OCI-LY3 (cell line): ENCODE results near the gene BCR.

Source experiments
- H2AFZ ChIP-seq: fragments of 200-600, 300-600 bp; shearing (Covaris generic); 2 replicates; pipeline ENCODE4 v1.6.0; 2014; ENCODE audit warnings: antibody characterized with exemption, low read depth, low read length
- H3K27ac ChIP-seq: fragments of 200-600, 300-600 bp; sonication (generic); 2 replicates; pipeline ENCODE4 v1.5.1; 2014; ENCODE audit warnings: mild to moderate bottlenecking, low read length, moderate library complexity, mixed read lengths
- H3K27me3 ChIP-seq: fragments of 200-600, 300-600 bp; sonication (generic); 2 replicates; pipeline ENCODE4 v1.6.1; 2014; ENCODE audit warnings: low read depth, low read length, mixed read lengths
- H3K36me3 ChIP-seq: fragments of 200-600, 300-600 bp; sonication (generic); replicated peaks from 2 replicates; pipeline ENCODE3; 2014; ENCODE audit warnings: low read depth, low read length, mixed read lengths
- H3K4me1 ChIP-seq: fragments of 300-600, 200-600 bp; sonication (generic); 2 replicates; pipeline ENCODE4 v1.6.1; 2014; ENCODE audit warnings: low read length, mixed read lengths
- H3K4me2 ChIP-seq: fragments of 200-600, 300-600 bp; sonication (generic); 2 replicates; pipeline ENCODE4 v1.6.1; 2014; ENCODE audit warnings: low read length, mixed read lengths
- H3K4me3 ChIP-seq: fragments of 300-600, 200-600 bp; sonication (generic); 2 replicates; pipeline ENCODE4 v1.5.1; 2014; ENCODE audit warnings: antibody characterized with exemption, mild to moderate bottlenecking, low read length, moderate library complexity
- H3K79me2 ChIP-seq: fragments of 300-600, 200-600 bp; shearing (Covaris generic); 2 replicates; pipeline ENCODE4 v1.6.1; 2014; ENCODE audit warnings: mild to moderate bottlenecking, low read length, mixed read lengths
- H3K9ac ChIP-seq: fragments of 300-600, 200-600 bp; shearing (Covaris generic); 2 replicates; pipeline ENCODE4 v1.6.0; 2014; ENCODE audit warnings: mild to moderate bottlenecking, low read length, moderate library complexity
- H3K9me3 ChIP-seq: fragments of 200-600, 300-600 bp; shearing (Covaris generic); 2 replicates; pipeline ENCODE4 v1.6.1; 2014; ENCODE audit warnings: low read length, mixed read lengths; ENCODE audit not compliant: insufficient read depth
- H4K20me1 ChIP-seq: fragments of 200-600, 300-600 bp; sonication (generic); 2 replicates; pipeline ENCODE4 v1.6.1; 2016; ENCODE audit warnings: low read length, mixed read lengths; ENCODE audit not compliant: insufficient read depth
- CTCF ChIP-seq: fragments of 200-600, 300-600 bp; sonication (generic); IDR thresholded peaks from 2 replicates; pipeline ENCODE4 v1.5.1; 2014; ENCODE audit warnings: antibody characterized with exemption, low read length, low read depth
- EZH2phosphoT487 ChIP-seq: fragments of 200-600 bp; shearing (Covaris generic); IDR thresholded peaks from 2 replicates; pipeline ENCODE4 v1.6.1; 2018; ENCODE audit warnings: antibody characterized with exemption, mixed run types, low read depth

BCR gene

GRCh38 chr22:23240639-23241389 is 60.5 kb downstream of the BCR start:
- H3K27me3 ChIP-seq, result no peaks in the 10 kb centered on the region
- H3K9ac ChIP-seq, result no peak overlapping the region
- H3K36me3 ChIP-seq, result no peaks in the 10 kb centered on the region
- H3K4me2 ChIP-seq, result no peak overlapping the region
- no peak overlapping the region for H2AFZ ChIP-seq
- no peaks in the 10 kb centered on the region for H3K9me3 ChIP-seq
- H3K27ac ChIP-seq, result no peak overlapping the region
- H4K20me1 ChIP-seq, result no peaks in the 10 kb centered on the region; the same call in 1 of the 2 replicates
- H3K4me1 ChIP-seq, result peaks cover 4% of the 10 kb centered on the region; the same call in 1 of the 2 replicates
- no peak for TF ChIP-seq EZH2phosphoT487
- TF ChIP-seq CTCF, result peak; percentile 40; the same call in 1 of the 2 replicates
- no peak overlapping the region for H3K4me3 ChIP-seq
- no peaks in the 10 kb centered on the region for H3K79me2 ChIP-seq

- Histone ChIP-seq H3K79me2 (no peaks in the 10 kb centered on the region), H3K27me3 (no peaks in the 10 kb centered on the region), H3K4me1 (peaks cover 4% of the 10 kb centered on the region; the same call in 1 of the 2 replicates), H3K9ac (no peak overlapping the region), H3K9me3 (no peaks in the 10 kb centered on the region), H3K4me2 (no peak overlapping the region), H4K20me1 (no peaks in the 10 kb centered on the region; the same call in 1 of the 2 replicates), H3K4me3 (no peak overlapping the region), H3K27ac (no peak overlapping the region), H2AFZ (no peak overlapping the region), H3K36me3 (no peaks in the 10 kb centered on the region)
- no peak for TF ChIP-seq EZH2phosphoT487
- no peak for TF ChIP-seq CTCF
These were observed 61.5 kb downstream of the BCR start for GRCh38 chr22:23241562-23242472.

GRCh38 chr22:23242473-23243001 is 62.2 kb downstream of the BCR start:
- Histone ChIP-seq H3K36me3 (no peaks in the 10 kb centered on the region), H3K9ac (no peak overlapping the region), H3K4me1 (peaks cover 4% of the 10 kb centered on the region; the same call in 1 of the 2 replicates), H3K4me3 (no peak overlapping the region), H4K20me1 (no peaks in the 10 kb centered on the region; the same call in 1 of the 2 replicates), H3K79me2 (no peaks in the 10 kb centered on the region), H2AFZ (no peak overlapping the region), H3K27me3 (no peaks in the 10 kb centered on the region), H3K9me3 (no peaks in the 10 kb centered on the region), H3K27ac (no peak overlapping the region), H3K4me2 (no peak overlapping the region)
- TF ChIP-seq EZH2phosphoT487 (no peak), CTCF (no peak)
